DOHH2 (cell line): ENCODE data around the gene CD247.

Experiments
- H3F3A ChIP-seq: fragments of 200-600 bp; sonication (generic), shearing (Covaris generic); 2 replicates; pipeline ENCODE4 v1.6.0; 2016; ENCODE audit warnings: antibody characterized with exemption, mild to moderate bottlenecking; ENCODE audit not compliant: control insufficient read depth, insufficient read depth
- H3K27ac ChIP-seq: fragments of 200-600 bp; sonication (generic); 2 replicates; pipeline ENCODE4 v1.5.1; 2014; ENCODE audit warnings: low read depth, mild to moderate bottlenecking, low read length, moderate library complexity
- H3K27me3 ChIP-seq: fragments of 200-600 bp; sonication (generic); 2 replicates; pipeline ENCODE4 v1.6.1; 2014; ENCODE audit warnings: mild to moderate bottlenecking, low read length, mixed read lengths; ENCODE audit not compliant: control insufficient read depth
- H3K36me3 ChIP-seq: fragments of 200-600 bp; sonication (generic); 2 replicates; pipeline ENCODE4 v1.6.1; 2014; ENCODE audit warnings: mild to moderate bottlenecking, low read length, moderate library complexity, mixed read lengths; ENCODE audit not compliant: control insufficient read depth
- H3K4me1 ChIP-seq: fragments of 200-600 bp; sonication (generic); 2 replicates; pipeline ENCODE4 v1.6.1; 2014; ENCODE audit warnings: mild to moderate bottlenecking, low read length, mixed read lengths; ENCODE audit not compliant: control insufficient read depth
- H3K4me2 ChIP-seq: fragments of 200-600 bp; sonication (generic); 2 replicates; pipeline ENCODE4 v1.6.0; 2014; ENCODE audit warnings: mild to moderate bottlenecking, low read length, moderate library complexity
- H3K4me3 ChIP-seq: fragments of 200-600 bp; sonication (generic); 2 replicates; pipeline ENCODE4 v1.5.1; 2014; ENCODE audit warnings: mild to moderate bottlenecking, low read length, mixed read lengths
- H3K79me2 ChIP-seq: fragments of 200-600 bp; sonication (generic); 2 replicates; pipeline ENCODE4 v1.6.1; 2014; ENCODE audit warnings: mild to moderate bottlenecking, low read length, mixed read lengths; ENCODE audit not compliant: control insufficient read depth
- H3K9me2 ChIP-seq: fragments of 200-600 bp; sonication (generic); replicated peaks from 2 replicates; pipeline ENCODE4 v1.6.1; 2014; ENCODE audit warnings: mild to moderate bottlenecking, low read length, mixed read lengths; ENCODE audit not compliant: control insufficient read depth
- H3K9me3 ChIP-seq: fragments of 200-600 bp; sonication (generic); 2 replicates; pipeline ENCODE4 v1.6.1; 2014; ENCODE audit warnings: antibody characterized with exemption, low read length, mixed read lengths; ENCODE audit not compliant: control insufficient read depth, insufficient read depth
- H4K20me1 ChIP-seq: fragments of 200-600 bp; sonication (generic); 2 replicates; pipeline ENCODE4 v1.6.0; 2014; ENCODE audit warnings: low read depth, mild to moderate bottlenecking, antibody characterized with exemption, low read length, moderate library complexity; ENCODE audit not compliant: control insufficient read depth, insufficient read depth
- EZH2phosphoT487 ChIP-seq: fragments of 200-600 bp; sonication (generic); IDR thresholded peaks from 2 replicates; pipeline ENCODE4 v1.6.1; 2017; ENCODE audit warnings: borderline replicate concordance, mild to moderate bottlenecking, antibody characterized with exemption, low read length, moderate library complexity, mixed read lengths
- TF ChIP-seq, protein P1 (sequence below): fragments of 200-600 bp; sonication (generic); IDR thresholded peaks from one replicate; pipeline ENCODE4 v1.5.1; 2014; ENCODE audit warnings: antibody characterized with exemption, mild to moderate bottlenecking, low read depth, low read length; ENCODE audit not compliant: poor library complexity, severe bottlenecking

CD247 gene

GRCh38 chr1:167483790-167484189 lies 34.5 kb downstream of the CD247 start:
- TF ChIP-seq, protein P1, sequence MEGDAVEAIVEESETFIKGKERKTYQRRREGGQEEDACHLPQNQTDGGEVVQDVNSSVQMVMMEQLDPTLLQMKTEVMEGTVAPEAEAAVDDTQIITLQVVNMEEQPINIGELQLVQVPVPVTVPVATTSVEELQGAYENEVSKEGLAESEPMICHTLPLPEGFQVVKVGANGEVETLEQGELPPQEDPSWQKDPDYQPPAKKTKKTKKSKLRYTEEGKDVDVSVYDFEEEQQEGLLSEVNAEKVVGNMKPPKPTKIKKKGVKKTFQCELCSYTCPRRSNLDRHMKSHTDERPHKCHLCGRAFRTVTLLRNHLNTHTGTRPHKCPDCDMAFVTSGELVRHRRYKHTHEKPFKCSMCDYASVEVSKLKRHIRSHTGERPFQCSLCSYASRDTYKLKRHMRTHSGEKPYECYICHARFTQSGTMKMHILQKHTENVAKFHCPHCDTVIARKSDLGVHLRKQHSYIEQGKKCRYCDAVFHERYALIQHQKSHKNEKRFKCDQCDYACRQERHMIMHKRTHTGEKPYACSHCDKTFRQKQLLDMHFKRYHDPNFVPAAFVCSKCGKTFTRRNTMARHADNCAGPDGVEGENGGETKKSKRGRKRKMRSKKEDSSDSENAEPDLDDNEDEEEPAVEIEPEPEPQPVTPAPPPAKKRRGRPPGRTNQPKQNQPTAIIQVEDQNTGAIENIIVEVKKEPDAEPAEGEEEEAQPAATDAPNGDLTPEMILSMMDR, result no peak
- no peak for TF ChIP-seq EZH2phosphoT487
- Histone ChIP-seq H3K4me3 (no peak overlapping the region), H3K27ac (no peak overlapping the region)

GRCh38 chr1:167482184-167482583 lies 36.1 kb downstream of the CD247 start:
- no peak for TF ChIP-seq EZH2phosphoT487
- TF ChIP-seq, protein P1, result no peak
- H3K4me3 ChIP-seq, result no peak overlapping the region
- no peaks in the 10 kb centered on the region for H3K9me3 ChIP-seq
- H3F3A ChIP-seq, result no peaks in the 10 kb centered on the region
- no peaks in the 10 kb centered on the region for H4K20me1 ChIP-seq
- H3K4me1 ChIP-seq, result peaks cover 8% of the 10 kb centered on the region
- H3K9me2 ChIP-seq, result no peaks in the 10 kb centered on the region
- H3K4me2 ChIP-seq, result no peak overlapping the region
- H3K27ac ChIP-seq, result no peak overlapping the region
- H3K27me3 ChIP-seq, result no peaks in the 10 kb centered on the region
- no peaks in the 10 kb centered on the region for H3K36me3 ChIP-seq
- no peaks in the 10 kb centered on the region for H3K79me2 ChIP-seq

More at GRCh38 chr1:167483790-167484189, 34.5 kb downstream of the CD247 start:
- H3K9me2 ChIP-seq, result no peaks in the 10 kb centered on the region
- no peak overlapping the region for H3K4me2 ChIP-seq
- H3K79me2 ChIP-seq, result no peaks in the 10 kb centered on the region
- no peaks in the 10 kb centered on the region for H3K27me3 ChIP-seq
- H3K4me1 ChIP-seq, result peaks cover 8% of the 10 kb centered on the region
- H4K20me1 ChIP-seq, result no peaks in the 10 kb centered on the region
- no peaks in the 10 kb centered on the region for H3F3A ChIP-seq
- H3K36me3 ChIP-seq, result no peaks in the 10 kb centered on the region
- H3K9me3 ChIP-seq, result no peaks in the 10 kb centered on the region

DNA sequence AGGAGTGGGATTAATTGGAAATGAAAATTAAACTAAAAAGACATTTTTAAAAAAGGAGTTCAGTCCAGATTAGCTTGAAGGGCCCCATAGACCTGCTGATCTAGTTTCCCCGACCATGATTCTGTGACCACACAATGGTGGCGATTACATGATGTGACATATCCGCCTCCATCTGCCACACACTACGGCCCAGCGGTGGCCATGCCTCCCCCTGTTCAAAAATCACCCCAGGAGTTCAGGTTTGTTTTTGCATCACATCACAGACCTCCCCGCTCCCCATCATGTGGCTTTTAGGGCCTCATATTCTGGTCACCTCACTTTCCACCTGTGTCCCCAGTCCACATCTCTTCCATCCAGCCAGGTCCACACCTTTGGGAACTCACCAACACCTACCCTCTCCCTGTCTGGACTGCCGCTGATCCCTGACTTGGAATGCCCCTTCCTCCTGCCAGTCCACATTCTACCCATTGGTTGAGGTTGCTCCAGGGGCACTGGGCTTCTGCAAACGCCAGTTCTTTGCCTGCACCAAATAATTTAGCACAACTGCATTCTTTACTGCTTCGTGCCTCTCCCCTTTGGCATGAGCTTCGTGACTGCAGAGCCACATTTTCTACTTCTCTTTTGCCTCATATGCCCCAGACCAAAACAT lies 38.9 kb downstream of the CD247 start:
- no peak for TF ChIP-seq EZH2phosphoT487
- TF ChIP-seq, protein P1, result no peak
- H3K79me2 ChIP-seq, result no peaks in the 10 kb centered on the region
- H4K20me1 ChIP-seq, result no peaks in the 10 kb centered on the region

More for the DNA sequence above, 38.9 kb downstream of the CD247 start:
- Histone ChIP-seq H3K27me3 (no peaks in the 10 kb centered on the region), H3K4me3 (no peak overlapping the region), H3K9me3 (no peaks in the 10 kb centered on the region), H3K4me2 (no peak overlapping the region), H3F3A (no peaks in the 10 kb centered on the region), H3K9me2 (no peaks in the 10 kb centered on the region), H3K27ac (no peak overlapping the region), H3K4me1 (peaks cover 8% of the 10 kb centered on the region), H3K36me3 (no peaks in the 10 kb centered on the region)
